NOMO-1 (cell line): ENCODE measurements around the gene KANK3.
"Not testable (repeated sequence)": the region's sequence is repeated elsewhere in the genome, so short reads cannot be mapped to it uniquely, and the experiment has no call there.

ENCODE experiments used
- DNase-seq, 2 experiments: peaks; one replicate each; lab custom pipeline; 2025; ENCODE audit not compliant: unreplicated experiment in 2 of 2; lab: John Stamatoyannopoulos, UW

KANK3 gene

DNA sequence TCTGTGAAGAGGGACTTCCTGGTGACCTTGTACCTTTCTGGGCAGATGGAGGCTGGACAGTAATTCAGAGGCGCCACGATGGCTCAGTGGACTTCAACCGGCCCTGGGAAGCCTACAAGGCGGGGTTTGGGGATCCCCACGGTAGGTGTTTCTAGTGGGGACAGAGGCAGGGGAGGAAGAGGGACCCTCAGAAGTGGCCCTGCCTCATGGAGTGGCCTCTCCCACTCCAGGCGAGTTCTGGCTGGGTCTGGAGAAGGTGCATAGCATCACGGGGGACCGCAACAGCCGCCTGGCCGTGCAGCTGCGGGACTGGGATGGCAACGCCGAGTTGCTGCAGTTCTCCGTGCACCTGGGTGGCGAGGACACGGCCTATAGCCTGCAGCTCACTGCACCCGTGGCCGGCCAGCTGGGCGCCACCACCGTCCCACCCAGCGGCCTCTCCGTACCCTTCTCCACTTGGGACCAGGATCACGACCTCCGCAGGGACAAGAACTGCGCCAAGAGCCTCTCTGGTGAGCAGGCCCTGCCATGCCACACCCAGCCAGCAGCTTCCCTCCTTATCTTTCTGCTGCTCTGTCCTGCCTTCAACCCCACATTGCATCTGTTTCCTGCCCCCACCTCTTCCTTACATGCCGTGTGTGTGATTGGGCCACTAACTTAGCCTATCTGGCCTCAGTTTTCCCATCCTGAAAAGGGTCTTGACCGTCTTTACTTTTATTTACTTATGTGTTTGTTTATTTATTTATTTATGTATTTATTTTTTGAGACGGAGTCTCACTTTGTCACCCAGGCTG is 28.1 kb upstream of the KANK3 start:
- DNase-seq: no peak

DNA sequence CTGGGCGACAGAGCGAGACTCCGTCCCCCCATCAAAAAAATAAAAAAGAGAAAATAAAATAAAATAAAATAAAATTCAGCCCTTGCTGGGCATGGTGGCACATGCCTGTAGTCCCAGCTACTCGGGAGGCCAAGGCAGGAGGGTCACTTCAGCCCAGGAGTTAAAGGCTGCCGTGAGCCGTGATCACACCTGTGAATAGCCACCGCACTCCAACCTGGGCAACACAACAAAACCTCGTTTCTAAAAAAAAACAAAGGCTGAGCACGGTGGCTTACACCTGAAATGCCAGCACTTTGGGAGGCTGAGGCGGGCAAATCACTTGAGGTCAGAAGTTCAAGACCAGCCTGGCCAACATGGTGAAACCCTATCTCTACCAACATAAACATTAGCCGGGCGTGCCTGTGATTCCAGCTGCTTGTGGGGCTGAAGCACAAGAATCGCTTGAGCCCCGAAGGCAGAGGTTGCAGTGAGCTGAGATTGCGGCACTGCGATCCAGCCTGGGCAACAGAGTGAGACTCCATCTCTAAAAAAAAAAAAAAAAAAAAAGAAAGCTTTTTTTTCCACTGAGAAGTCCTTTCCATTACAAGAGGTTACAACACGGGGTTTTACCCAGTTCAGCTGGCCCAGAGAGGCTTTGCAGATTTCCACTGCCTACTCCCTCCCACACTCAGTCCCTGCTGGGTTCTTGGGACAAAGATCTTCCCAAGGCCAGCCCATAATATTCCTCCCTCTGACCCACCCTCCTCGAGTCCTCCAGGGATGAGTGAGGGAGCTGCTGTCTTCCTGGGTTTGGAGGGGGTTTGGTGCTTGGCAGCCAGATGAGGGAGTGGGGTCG is 27.3 kb upstream of the KANK3 start:
- no peak for DNase-seq

DNA sequence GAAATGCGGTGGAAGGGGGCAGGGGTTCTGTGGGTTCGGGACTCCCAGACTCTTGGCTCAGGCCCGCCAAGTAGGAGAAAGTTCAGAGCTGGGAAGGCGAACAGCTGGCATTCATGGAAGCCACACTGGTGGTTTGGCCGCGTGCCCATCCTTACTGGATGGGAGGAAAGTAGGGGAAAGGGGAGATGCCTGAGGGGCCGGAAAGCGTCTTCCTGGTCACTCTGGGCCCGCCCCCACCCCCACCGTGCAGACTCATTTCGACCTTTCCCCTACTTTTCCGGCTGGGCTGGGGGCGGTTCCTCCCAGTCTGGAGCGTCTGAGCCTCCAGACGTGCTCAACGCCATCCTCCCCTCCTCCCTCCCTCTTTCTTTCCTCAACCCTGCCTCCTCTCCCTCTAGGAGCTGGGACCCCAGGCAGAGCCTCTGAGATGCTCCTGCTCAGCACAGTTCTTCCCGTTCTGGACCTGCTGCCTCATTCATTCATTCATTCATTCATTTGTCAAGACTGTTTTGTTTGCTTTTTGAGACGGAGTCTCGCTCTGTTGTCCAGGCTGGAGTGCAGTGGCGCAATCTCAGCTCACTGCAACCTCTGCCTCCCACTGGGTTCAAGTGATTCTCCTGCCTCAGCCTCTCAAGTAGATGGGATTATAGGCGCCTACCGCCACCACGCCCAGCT is 24.4 kb upstream of the KANK3 start:
- DNase-seq: no peak

DNA sequence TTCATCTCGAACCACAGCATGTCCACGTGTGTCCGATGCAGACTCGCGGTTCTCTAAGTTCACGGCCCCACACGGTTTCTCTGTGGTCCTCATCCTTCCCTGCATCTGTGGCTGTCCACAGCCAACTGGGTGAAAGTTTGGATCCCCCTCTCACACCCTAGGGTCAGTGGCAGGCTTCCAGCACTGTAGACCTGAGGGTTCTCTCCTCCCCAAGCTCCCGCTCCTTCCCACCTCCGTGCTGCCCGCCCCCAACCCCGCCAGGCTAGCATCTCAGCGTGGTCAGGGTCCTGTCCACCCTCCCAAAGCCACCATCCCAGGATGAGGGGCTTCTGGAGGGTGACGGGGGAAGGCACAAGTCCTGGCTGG is 23.9 kb upstream of the KANK3 start:
- DNase-seq: no peak

DNA sequence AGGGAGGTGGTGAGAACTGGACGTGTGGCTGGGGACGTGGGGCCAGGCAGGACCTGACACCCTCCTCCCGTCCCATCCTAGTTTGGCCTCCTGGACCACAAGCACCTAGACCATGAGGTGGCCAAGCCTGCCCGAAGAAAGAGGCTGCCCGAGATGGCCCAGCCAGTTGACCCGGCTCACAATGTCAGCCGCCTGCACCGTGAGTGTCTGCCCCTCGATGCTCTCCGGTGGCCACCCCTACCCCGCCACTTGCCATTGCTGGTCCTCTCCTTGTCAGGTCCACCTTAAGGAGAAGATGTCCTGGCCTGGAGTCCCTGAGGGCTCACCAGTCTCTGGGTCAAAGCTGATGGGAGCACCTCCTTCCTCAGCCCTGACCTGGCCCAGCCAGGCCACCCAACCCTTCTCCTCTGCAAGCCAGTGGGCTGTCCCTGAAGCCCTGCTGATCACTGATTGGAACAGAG is 23.1 kb upstream of the KANK3 start:
- no peak for DNase-seq

DNA sequence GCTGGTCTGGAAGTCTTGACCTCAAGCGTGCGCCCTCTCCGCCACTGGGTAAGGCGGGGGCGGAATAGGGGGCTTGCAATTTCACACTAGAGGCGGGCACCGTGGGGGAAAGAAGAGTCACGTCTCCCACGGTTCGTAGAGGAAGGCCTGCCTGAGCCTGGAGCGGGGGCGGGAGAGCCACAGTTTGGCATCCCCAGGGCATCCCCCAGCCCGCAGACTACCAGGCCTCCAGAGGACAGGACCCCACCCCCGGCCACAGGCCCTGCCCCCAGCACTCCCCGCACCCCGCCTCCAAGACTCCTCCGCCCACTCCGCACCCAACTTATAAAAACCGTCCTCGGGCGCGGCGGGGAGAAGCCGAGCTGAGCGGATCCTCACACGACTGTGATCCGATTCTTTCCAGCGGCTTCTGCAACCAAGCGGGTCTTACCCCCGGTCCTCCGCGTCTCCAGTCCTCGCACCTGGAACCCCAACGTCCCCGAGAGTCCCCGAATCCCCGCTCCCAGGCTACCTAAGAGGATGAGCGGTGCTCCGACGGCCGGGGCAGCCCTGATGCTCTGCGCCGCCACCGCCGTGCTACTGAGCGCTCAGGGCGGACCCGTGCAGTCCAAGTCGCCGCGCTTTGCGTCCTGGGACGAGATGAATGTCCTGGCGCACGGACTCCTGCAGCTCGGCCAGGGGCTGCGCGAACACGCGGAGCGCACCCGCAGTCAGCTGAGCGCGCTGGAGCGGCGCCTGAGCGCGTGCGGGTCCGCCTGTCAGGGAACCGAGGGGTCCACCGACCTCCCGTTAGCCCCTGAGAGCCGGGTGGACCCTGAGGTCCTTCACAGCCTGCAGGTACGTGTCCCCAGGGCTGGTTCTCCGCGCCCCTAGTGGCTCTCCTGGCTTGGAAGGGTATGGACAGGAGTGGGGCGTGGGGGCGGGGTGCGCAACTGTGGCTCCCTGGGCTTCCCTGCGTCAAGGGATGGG is 21.0 kb upstream of the KANK3 start, which contains the start of gene ANGPTL4:
Gene ANGPTL4 (plus strand): TSS at position 353 of the 969 bp plus-strand sequence. CDS start 167 bp downstream, at position 520.
- DNase-seq: no peak

DNA sequence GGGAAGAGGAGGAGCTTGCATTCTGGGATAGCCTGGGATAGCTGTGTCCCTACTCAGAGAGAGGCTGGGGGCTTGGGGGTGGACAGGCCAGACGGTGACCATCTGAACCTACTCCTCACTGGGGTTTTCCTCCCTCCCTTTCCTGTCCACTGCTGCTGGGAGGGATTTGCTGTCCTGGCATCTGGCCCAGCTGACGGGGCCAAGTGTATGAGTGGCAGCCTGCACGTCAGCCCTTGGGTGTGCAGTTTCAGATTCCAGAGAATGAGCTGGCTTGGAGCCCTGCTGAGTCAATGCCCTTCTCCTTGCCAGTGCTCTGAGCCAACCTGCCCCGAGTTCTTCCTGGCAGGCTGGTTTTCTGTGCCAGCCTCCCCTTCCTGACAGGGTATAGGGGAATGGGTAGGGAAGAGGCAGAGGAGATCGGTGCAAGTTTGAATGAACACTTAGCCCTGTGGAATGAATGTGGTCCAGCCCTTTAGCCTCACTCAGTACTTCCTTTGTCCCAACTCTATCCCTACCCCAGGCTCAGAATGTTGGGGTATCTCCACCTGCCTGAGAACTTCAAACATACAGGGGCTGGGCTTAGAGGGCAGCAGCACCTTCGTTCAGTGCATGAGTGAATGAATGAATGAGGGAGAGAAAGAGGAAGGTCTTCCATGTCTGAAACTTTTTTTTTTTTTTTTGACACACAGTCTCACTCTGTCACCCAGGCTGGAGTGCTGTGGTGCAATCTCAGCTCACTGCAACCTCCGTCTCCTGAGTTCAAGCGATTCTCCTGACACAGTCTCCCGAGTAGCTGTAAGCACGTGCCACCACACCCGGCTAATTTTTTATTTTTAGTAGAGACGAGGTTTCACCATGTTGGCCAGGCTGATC is 19.1 kb upstream of the KANK3 start:
- DNase-seq: peak in 1 of 2 experiments; percentile 25

DNA sequence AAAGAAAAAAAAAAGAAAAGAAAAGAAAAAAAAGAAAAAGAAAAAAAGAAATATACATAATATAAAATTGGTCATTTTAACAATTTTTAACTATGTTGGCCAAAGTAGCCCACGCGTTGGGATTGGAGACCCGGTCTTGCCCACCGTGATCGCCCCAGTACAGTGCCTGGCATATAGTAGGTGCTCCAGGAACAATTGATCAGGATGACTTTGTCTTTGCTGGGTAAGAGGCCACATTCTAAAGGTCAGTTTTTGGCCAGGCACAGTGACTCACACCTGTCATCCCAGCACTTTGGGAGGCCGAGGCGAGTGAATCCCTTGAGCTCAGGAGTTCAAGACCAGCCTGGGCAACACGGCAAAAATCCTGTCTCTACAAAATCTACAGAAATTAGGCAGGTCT is 17.1 kb upstream of the KANK3 start:
- DNase-seq: no peak

DNA sequence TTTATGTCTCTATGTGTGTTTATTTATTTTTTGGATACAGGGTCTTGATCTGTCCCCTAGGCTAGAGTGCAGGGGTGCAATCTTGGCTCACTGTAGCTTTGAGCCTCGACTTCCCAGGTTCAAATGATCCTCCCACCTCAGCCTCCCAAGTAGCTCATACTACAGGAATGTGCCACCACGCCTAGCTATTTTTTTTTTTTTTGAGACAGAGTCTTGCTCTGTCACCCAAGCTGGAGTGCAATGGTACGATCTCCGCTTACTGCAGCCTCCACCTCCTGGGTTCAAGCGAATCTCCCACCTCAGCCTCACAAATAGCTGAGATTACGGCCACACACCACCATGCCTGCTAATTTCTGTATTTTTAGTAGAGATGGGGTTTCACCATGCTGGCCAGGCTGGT is 15.9 kb upstream of the KANK3 start:
- DNase-seq: no peak

DNA sequence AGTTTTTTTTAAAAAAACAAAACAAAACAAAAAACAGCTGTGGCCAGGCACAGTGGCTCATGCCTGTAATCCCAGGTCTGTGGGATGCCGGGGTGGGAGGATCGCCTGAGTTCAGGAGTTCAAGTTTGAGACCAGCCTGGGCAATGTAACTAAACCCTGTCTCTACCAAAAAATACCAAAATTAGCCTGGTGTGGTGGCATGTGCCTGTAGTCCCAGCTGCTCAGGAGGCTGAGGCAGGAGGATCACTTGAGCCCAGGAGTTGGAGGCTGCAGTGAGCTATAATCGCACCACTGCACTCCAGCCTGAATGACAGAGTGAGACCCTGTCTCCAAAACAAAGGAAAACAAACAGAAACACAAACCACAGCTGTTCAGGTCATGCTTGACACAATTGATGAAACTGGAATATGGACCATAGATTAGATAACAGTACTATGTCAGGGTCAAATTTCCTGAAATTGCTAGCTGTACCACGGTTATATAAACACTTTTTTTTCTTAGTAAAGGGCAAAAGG is 14.0 kb upstream of the KANK3 start:
- DNase-seq: no peak

DNA sequence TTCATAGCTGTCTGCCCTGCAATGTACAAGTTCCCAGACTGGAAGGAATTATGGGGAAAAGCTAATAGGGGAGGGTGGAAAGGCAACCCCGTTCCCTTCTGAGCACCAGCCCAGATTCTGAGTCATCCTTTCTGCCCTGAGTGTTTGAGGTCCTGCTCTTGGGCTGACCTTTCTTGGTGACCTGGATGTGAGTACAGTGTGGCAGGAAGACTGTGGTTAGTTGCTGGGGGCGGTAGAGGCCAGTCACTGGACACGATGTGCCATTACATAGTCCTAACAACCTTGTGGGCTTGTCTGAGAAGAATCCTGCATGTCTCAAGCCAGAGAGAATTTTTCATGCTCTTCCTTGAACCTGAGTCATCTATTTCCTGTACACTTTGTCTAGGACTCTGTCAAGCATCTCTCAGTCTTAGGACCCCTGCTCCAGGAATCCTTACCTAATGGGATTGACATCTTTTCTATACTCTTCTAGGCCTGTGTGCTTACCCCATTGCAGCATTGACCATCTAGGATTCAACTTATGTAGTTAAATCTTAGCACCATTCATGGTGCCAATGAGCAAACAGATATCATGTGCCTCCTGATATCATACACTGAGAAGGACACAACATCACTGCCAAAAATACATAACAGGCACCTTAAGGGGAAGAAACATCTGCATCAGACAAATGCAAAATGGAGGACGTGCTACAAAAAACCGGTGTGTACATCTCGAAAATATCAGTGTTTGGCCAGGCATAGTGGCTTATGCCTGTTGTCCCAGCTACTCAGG is 12.8 kb upstream of the KANK3 start:
- no peak for DNase-seq

DNA sequence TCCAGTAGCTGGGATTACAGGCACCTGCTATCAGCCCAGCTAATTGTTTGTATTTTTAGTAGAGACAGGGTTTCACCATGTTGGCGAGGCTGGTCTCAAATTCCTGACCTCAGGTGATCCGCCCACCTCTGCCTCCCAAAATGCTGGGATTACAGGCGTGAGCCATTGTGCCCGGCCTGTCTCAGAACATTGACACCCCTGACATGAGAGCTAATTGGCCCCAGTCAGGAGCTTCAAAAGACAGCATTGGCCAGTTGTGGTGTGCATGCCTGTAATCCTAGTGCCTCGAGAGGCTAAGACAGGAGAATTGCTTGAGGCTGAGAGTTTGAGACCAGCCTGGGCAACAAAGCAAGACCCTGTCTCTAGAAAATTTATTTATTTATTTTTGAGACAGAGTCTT is 9.8 kb upstream of the KANK3 start:
- not testable (repeated sequence) for DNase-seq

DNA sequence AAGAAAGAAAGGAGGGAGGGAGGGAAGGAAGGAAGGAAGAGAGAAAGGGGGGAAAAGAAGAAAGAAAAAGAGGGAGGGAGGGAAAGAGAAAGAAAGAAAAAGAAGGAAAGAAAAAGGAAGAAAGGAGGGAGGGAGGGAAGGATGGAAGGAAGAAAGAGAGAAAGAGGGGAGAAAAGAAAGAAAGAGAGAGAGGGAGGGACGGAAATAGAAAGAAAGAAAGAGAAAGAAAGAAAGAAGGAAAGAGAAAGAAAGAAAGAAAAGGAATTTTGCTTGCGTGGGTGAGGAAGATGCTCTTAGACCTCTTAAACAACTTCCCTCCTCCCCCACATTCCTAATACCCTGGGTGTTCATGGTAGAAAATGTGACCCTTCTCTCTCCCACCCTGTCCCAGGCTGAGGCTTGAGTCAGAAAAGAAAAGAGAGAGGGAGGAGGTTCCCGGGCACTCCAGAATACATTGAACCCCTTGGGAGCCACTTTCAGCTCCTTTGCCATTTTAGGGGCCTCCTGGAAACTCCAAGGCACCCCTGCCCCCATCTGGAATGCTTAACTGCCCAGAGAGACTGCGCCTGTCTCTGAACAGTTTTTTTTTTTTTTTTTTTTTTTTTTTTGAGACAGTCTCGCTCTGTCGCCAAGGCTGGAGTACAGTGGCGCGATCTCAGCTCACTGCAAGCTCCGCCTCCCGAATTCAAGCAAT is 9.2 kb upstream of the KANK3 start:
- DNase-seq: no peak

DNA sequence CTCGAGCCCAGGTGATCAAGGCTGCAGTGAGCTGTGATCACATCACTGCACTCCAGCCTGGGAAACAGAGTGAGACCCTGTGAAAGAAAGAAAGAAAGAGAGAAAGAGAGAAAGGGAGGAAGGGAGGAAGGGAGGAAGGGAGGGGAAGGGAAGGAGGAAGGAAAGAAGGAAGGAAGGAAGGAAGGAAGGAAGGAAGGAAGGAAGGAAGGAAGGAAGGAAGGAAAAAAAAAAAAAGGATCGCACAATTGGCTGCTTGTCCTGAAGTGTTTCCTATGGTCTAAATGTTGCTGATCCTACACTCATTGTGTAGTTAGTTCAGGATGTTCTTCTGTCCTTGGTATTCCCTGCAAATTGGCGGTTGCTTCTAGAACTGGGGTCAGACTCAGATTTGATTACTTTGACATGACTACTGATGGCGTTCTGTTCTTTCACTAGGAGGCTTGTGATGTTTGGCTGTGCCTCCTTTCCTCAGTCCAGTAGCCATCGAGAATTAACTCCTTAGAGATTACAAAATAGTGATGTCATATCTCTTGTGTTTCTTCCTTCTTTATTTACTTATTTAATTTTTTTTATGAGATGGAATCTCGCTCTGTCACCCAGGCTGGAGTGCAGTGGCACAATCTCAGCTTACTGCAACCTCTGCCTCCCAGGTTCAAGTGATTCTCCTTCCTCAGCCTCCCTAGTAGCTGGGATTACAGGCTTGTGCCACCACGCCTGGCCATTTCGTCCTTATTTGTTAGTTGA is 6.7 kb upstream of the KANK3 start:
- not testable (repeated sequence) for DNase-seq

DNA sequence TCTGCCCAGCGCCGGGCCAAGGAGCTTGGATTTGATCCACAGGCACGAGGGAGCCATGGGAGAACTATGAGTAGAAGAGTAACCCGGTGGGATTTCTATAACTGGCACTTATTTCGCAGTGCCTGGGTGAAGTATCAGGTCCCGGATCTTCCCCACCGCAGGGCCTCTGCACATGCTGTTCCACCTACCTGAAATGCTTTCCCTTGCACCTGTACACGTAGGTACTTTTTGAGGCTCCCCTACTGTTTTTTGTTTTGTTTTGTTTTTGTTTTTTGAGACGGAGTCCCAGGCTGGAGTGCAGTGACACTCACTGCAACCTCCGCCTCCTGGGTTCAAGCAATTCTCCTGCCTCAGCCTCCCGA is 402 bp upstream of the KANK3 start:
- no peak for DNase-seq

DNA sequence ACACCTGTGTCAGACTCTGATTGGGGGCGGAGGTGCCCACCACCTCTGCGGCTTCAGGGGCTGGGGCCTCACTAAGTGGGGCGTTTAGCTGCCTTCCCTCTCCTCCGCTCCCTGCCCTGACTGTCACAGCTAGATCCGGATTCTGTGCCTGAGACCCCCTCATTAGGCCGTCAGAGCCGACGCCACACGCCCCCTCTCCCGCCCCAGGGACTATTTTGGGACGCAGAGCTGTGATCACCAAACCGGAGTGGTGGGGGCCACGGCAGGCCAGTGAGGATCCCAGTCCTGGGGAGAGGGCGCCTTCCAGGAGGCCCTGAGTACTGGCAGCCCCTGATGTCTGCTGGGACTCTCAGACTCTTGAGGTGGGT is 762 bp downstream of the KANK3 start:
- DNase-seq: no peak

DNA sequence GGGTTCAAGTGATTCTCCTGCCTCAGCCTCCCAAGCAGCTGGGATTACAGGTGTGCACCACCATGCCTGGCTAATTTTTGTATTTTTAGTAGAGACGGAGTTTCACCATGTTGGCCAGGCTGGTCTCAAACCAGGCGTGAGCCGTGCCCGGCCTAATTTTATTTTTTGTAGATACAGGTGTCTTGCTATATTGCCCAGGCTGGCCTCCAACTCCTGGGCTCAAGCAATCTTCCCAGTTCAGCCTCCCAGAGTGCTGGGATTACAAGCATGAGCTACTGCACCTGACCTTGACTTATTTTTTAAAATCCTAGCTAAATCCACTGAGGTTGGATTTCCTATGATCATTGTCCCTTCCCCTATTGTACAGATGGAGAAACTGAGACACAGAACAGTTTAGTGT is 1.6 kb downstream of the KANK3 start:
- DNase-seq: not testable (repeated sequence)
